ENCODE results near the gene RTEL1.

GRCh38 chr20:63656451-63656850 is 1.7 kb upstream of the RTEL1 start:
- TF ChIP-seq CTCF (conservative IDR thresholded peaks at IDR 0.05 in 1 of 2, IDR thresholded peaks at IDR 0.05 in 1 of 2; ENCODE audit: extremely low read depth in 1 of 2, insufficient read depth in 1 of 2, low read depth in 1 of 2, low read length in 2 of 2), result no peak
- no peak for TF ChIP-seq EZH2 (IDR thresholded peaks at IDR 0.05; ENCODE audit: borderline replicate concordance, low read length)
